ENCODE measurements around the gene PHACTR2. TPM values are rescaled to one million over a fixed set of nuclear protein-coding genes. Genes with fewer than 3 reads are reported as not detected.

The PHACTR2 gene
- polyA plus RNA-seq, 1 experiment = 38.0 TPM

DNA sequence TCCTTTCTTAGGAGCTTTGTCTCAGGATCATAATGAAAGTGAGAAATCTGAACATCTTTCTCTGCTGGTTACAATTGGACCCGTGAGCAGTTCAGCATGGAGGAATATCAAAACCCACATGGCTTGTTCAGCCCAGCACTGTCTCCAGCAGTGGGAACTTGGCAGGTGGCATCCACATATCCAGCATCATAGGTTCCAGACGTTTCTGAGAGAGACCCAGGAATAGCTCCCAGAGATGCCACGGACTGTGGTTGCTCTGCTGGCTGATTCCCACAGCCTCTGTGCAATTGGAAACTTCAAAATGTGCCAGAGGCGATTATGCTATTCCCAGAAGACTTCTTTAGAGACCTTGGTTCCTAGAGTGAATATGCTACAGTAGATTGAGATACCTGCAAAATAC lies 76.4 kb downstream of the PHACTR2 start:
- H3K9me3 ChIP-seq (ENCODE audit: control insufficient read depth, insufficient read depth, low read length) = no peaks in the 10 kb centered on the region
- ChIA-PET POLR2A (no interaction called here), CTCF (no interaction called here)
- TF ChIP-seq, protein P1, sequence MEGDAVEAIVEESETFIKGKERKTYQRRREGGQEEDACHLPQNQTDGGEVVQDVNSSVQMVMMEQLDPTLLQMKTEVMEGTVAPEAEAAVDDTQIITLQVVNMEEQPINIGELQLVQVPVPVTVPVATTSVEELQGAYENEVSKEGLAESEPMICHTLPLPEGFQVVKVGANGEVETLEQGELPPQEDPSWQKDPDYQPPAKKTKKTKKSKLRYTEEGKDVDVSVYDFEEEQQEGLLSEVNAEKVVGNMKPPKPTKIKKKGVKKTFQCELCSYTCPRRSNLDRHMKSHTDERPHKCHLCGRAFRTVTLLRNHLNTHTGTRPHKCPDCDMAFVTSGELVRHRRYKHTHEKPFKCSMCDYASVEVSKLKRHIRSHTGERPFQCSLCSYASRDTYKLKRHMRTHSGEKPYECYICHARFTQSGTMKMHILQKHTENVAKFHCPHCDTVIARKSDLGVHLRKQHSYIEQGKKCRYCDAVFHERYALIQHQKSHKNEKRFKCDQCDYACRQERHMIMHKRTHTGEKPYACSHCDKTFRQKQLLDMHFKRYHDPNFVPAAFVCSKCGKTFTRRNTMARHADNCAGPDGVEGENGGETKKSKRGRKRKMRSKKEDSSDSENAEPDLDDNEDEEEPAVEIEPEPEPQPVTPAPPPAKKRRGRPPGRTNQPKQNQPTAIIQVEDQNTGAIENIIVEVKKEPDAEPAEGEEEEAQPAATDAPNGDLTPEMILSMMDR (IDR thresholded peaks at IDR 0.05; ENCODE audit: low read depth, low read length) = no peak
- no peak overlapping the region for H3K27ac ChIP-seq (ENCODE audit: low read depth, low read length)
- DNase-seq (ENCODE audit: low read depth, low spot score) = no peak
- no peak overlapping the region for H3K4me3 ChIP-seq (ENCODE audit: low read depth, low read length)
- no peaks in the 10 kb centered on the region for H3K27me3 ChIP-seq (ENCODE audit: control insufficient read depth, insufficient read depth, low read length)

DNA sequence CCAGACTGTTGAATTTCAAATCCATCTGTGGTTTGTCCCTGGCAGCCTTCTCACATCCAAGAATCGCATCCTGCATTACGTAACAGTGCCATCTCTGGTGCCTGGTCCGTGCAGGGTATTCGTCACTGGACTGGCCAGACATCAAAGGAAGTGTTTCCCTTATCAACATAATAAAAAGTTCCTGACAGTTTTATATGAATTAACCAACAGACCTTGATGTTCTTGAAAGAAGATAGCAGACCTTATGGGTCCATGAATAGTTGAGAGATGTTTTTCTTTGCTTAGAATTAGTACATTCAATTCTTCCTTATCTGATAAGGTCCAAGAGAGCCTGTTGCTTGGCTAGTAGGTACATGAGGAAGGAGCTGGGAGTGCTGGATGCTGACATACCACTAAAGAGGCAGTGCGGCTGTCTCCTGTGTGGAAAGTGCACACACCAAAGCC lies 77.6 kb downstream of the PHACTR2 start:
- ChIA-PET CTCF (no interaction called here), POLR2A (no interaction called here)
- Histone ChIP-seq H3K27me3 (ENCODE audit: control insufficient read depth, insufficient read depth, low read length) (no peaks in the 10 kb centered on the region), H3K27ac (ENCODE audit: low read depth, low read length) (no peak overlapping the region), H3K9me3 (ENCODE audit: control insufficient read depth, insufficient read depth, low read length) (no peaks in the 10 kb centered on the region), H3K4me3 (ENCODE audit: low read depth, low read length) (no peak overlapping the region)
- TF ChIP-seq, protein P1 (IDR thresholded peaks at IDR 0.05; ENCODE audit: low read depth, low read length) = no peak
- DNase-seq (ENCODE audit: low read depth, low spot score) = no peak

DNA sequence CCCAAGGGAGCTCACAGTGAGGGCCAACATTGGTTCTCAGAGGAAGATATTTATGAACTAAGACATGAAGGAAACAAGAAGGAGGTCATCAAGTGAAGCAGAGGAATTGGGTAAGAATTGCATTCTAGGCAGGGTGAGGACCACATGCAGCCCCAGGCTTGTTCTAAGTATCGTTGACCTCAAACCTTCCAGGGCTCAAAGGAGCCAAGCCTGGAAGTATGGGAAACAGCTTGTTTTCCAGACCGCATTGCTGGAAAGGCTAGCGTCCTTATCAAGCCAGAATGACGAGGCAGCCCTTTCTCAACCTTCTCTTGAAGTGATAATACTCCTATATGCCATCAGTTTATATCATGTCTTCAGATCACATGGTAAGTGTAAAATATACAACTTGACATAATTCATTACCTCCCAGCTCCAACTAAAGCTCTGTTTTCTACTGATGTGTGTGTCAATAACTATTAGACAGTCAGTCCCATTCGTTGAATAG lies 79.6 kb downstream of the PHACTR2 start:
- TF ChIP-seq, protein P1 (IDR thresholded peaks at IDR 0.05; ENCODE audit: low read depth, low read length) = no peak
- H3K27me3 ChIP-seq (ENCODE audit: control insufficient read depth, insufficient read depth, low read length) = no peaks in the 10 kb centered on the region
- H3K27ac ChIP-seq (ENCODE audit: low read depth, low read length) = no peak overlapping the region
- POLR2A ChIA-PET = no interaction called here
- no peaks in the 10 kb centered on the region for H3K9me3 ChIP-seq (ENCODE audit: control insufficient read depth, insufficient read depth, low read length)
- CTCF ChIA-PET = no interaction called here
- no peak for DNase-seq (ENCODE audit: low read depth, low spot score)
- H3K4me3 ChIP-seq (ENCODE audit: low read depth, low read length) = no peak overlapping the region

DNA sequence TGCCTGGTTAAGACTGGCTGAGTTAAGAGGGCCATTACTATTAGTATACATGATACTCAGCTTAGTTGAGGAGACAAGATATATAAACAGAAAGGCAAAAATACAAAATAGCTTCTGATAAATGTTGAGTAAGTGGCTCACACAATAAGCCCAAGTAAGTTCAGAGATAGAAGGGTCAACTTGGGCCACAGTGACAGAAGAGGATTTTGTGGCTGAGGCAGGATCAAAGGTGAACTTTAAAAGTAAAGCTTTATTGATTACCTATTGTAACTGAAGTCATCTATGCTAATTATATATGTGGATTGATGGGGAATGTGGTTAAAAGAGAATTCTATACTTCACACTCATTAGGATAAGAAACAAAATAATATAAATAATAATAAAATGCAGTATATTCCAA lies 80.8 kb downstream of the PHACTR2 start:
- Histone ChIP-seq H3K27ac (ENCODE audit: low read depth, low read length) (no peak overlapping the region), H3K9me3 (ENCODE audit: control insufficient read depth, insufficient read depth, low read length) (no peaks in the 10 kb centered on the region), H3K27me3 (ENCODE audit: control insufficient read depth, insufficient read depth, low read length) (no peaks in the 10 kb centered on the region), H3K4me3 (ENCODE audit: low read depth, low read length) (no peak overlapping the region)
- TF ChIP-seq, protein P1 (IDR thresholded peaks at IDR 0.05; ENCODE audit: low read depth, low read length) = no peak
- ChIA-PET POLR2A (no interaction called here), CTCF (interaction anchor here (0.7 kb wide), 1 partner anchor 183 kb away, joined by 3 read pairs; no protein-coding TSS in a partner anchor)
- DNase-seq (ENCODE audit: low read depth, low spot score) = no peak

DNA sequence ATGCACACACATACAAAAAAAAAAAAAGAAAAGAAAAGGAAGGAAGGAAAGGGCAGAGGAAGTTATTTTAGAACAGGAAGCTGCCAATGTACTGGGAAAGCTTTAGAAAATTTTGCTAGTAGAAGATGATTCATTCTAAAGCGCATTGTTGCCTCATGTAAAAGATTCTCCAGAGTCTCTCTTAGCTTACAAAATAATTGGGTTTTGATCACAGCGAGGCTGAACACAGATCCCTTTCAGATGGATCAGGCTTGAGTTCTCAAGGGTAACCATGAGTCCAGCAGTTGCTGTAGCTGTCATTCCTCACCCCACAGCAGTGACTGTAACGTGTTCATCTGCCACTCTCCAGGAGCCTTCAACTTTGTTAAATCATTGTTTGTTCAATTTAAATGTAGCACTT lies 81.9 kb downstream of the PHACTR2 start:
- Histone ChIP-seq H3K4me3 (ENCODE audit: low read depth, low read length) (no peak overlapping the region), H3K27ac (ENCODE audit: low read depth, low read length) (no peak overlapping the region), H3K27me3 (ENCODE audit: control insufficient read depth, insufficient read depth, low read length) (no peaks in the 10 kb centered on the region), H3K9me3 (ENCODE audit: control insufficient read depth, insufficient read depth, low read length) (no peaks in the 10 kb centered on the region)
- DNase-seq (ENCODE audit: low read depth, low spot score) = no peak
- POLR2A ChIA-PET = no interaction called here
- TF ChIP-seq, protein P1 (IDR thresholded peaks at IDR 0.05; ENCODE audit: low read depth, low read length) = no peak
- CTCF ChIA-PET = no interaction called here

All from AG04450 (cell line).